Vagina (tissue), 2 donors: ENCODE results near the gene B4GALT6. TPM values are rescaled to one million over a fixed set of nuclear protein-coding genes. Genes with fewer than 3 reads are reported as not detected.

Experiments
- DNase-seq, 2 donors: peaks; one replicate each; pipeline ENCODE4 v3.0.0-alpha.2; 2017; ENCODE audit errors: extremely low spot score in 2 of 2
- H3K27ac ChIP-seq: fragments of 200-600 bp; sonication (generic); one replicate; pipeline ENCODE4 v1.5.1; 2019
- H3K27me3 ChIP-seq: fragments of 200-600 bp; sonication (generic); one replicate; pipeline ENCODE4 v1.5.1; 2019
- H3K36me3 ChIP-seq, 2 donors: fragments of 200-600 bp; sonication (generic); one replicate each; pipeline ENCODE4 v1.5.1; 2017 to 2019
- H3K4me1 ChIP-seq: fragments of 200-600 bp; sonication (generic); one replicate; pipeline ENCODE4 v1.5.1; 2019
- H3K4me3 ChIP-seq, 2 donors: fragments of 200-600 bp; sonication (generic); 1 replicate in 1 of 2; 2 replicates in 1 of 2; pipeline ENCODE4 v1.5.1; 2016 to 2019
- H3K9me3 ChIP-seq: fragments of 200-600 bp; sonication (generic); one replicate; pipeline ENCODE4 v1.5.1; 2019
- CTCF ChIP-seq, 3 experiments: fragments of 450-650 bp in 2 of 3; fragments of 200-600 bp in 1 of 3; sonication (generic) in 1 of 3; IDR thresholded peaks; one replicate each; pipeline ENCODE4 v1.5.1; 2017 to 2019; ENCODE audit warnings: antibody characterized with exemption in 3 of 3, mild to moderate bottlenecking in 2 of 3, moderate library complexity in 2 of 3
- POLR2A ChIP-seq, 2 donors: fragments of 450-650 bp; IDR thresholded peaks; one replicate each; pipeline ENCODE4 v1.6.1; 2017; ENCODE audit warnings: antibody characterized with exemption in 2 of 2, mild to moderate bottlenecking in 2 of 2, moderate library complexity in 2 of 2
- POLR2AphosphoS5 ChIP-seq, 2 donors: sonication (generic); formaldehyde crosslinking; IDR thresholded peaks; one replicate each; pipeline ENCODE4 v1.9.0; 2017; ENCODE audit warnings: antibody characterized with exemption in 2 of 2, mild to moderate bottlenecking in 2 of 2, low read depth in 1 of 2; ENCODE audit not compliant: insufficient read depth in 1 of 2
- intact Hi-C: fragments of 100-400 bp; cut with DNase I; formaldehyde crosslinking; loops from one replicate; pipeline ENCODE4 v1.15.1; 2023
- total RNA-seq: library from RNA; depleted of rRNA; stranded (reverse); fragments of >200 nt; gene quantifications from one replicate; pipeline ENCODE4 v1.2.3, GENCODE V29; 2016

The B4GALT6 gene
- total RNA-seq, 1 donor from 2014 or later: 2.5 TPM

GRCh38 chr18:31656754-31657153 is 27.6 kb downstream of the B4GALT6 start:
- Histone ChIP-seq H3K36me3 (no peaks in the 10 kb centered on the region), H3K27ac (no peak overlapping the region), H3K4me3 (no peak overlapping the region), H3K4me1 (no peaks in the 10 kb centered on the region), H3K27me3 (no peaks in the 10 kb centered on the region), H3K9me3 (no peaks in the 10 kb centered on the region)
- intact Hi-C loops: no loop called here
- no peak for TF ChIP-seq POLR2A (IDR thresholded peaks at IDR 0.05)
- no peak for TF ChIP-seq POLR2AphosphoS5 (IDR thresholded peaks at IDR 0.05; ENCODE audit: insufficient read depth in 1 of 2, low read depth in 1 of 2)
- no peak for TF ChIP-seq CTCF (IDR thresholded peaks at IDR 0.05)
- no peak for DNase-seq

- TF ChIP-seq CTCF (IDR thresholded peaks at IDR 0.05) (no peak), POLR2AphosphoS5 (IDR thresholded peaks at IDR 0.05; ENCODE audit: insufficient read depth in 1 of 2, low read depth in 1 of 2) (no peak), POLR2A (IDR thresholded peaks at IDR 0.05) (no peak)
- Histone ChIP-seq H3K27me3 (no peaks in the 10 kb centered on the region), H3K36me3 (no peaks in the 10 kb centered on the region), H3K4me3 (no peak overlapping the region), H3K27ac (no peak overlapping the region), H3K9me3 (no peaks in the 10 kb centered on the region), H3K4me1 (no peaks in the 10 kb centered on the region)
- DNase-seq: no peak
- intact Hi-C loops: no loop called here
These were observed 29.0 kb downstream of the B4GALT6 start for GRCh38 chr18:31655354-31655753.

- Histone ChIP-seq H3K4me3 (no peak overlapping the region), H3K4me1 (no peaks in the 10 kb centered on the region), H3K27me3 (no peaks in the 10 kb centered on the region), H3K9me3 (no peaks in the 10 kb centered on the region), H3K27ac (no peak overlapping the region), H3K36me3 (no peaks in the 10 kb centered on the region)
- intact Hi-C loops: no loop called here
- DNase-seq: no peak
- no peak for TF ChIP-seq POLR2AphosphoS5 (IDR thresholded peaks at IDR 0.05; ENCODE audit: insufficient read depth in 1 of 2, low read depth in 1 of 2)
- TF ChIP-seq POLR2A (IDR thresholded peaks at IDR 0.05): no peak
- TF ChIP-seq CTCF (IDR thresholded peaks at IDR 0.05): no peak
These were observed 31.5 kb downstream of the B4GALT6 start for GRCh38 chr18:31652877-31653276.

DNA sequence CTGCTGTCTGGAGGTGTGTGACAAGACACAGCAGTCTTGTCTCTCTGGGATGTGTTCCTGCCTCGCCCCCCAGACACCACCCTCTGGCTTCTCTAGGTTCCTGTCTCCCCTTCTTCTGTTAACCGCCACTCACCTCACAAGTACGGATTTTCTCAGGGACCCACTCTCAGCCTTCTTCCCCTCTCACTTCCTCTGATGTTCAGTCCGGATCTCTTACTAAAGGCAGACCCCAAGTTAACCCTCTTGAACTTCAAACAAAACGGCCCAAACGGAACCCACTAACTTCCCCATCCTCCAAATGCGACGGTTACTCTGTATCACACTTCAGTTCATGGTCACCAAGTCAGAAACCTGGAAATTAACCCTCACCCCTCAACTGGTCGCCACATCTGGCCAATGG is 32.0 kb downstream of the B4GALT6 start:
- no peak overlapping the region for H3K27ac ChIP-seq
- intact Hi-C loops: no loop called here
- H3K9me3 ChIP-seq: no peaks in the 10 kb centered on the region
- no peak for TF ChIP-seq POLR2A (IDR thresholded peaks at IDR 0.05)
- no peak for TF ChIP-seq POLR2AphosphoS5 (IDR thresholded peaks at IDR 0.05; ENCODE audit: insufficient read depth in 1 of 2, low read depth in 1 of 2)
- TF ChIP-seq CTCF (IDR thresholded peaks at IDR 0.05): no peak
- H3K27me3 ChIP-seq: no peaks in the 10 kb centered on the region
- H3K36me3 ChIP-seq: no peaks in the 10 kb centered on the region
- no peak for DNase-seq
- no peak overlapping the region for H3K4me3 ChIP-seq
- no peaks in the 10 kb centered on the region for H3K4me1 ChIP-seq

DNA sequence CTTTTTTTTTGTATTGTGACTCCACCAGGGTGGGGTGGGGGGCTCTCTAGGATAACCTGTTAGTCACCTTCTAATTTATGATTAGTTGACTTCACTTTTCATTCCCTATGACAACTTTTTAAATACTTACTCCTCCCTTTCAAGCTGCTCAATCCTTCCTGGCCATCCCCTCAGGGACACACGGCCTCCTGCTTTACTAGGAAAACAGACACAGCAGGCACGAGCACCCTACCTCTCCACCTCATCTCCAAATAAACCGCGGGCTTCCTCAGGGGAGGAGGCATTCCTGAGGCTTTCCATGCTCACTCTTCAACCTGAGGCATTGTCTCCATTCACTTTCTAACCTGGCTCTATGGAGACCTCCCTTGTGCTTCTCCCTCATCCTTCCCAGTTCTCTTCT is 33.0 kb downstream of the B4GALT6 start:
- intact Hi-C loops: no loop called here
- H3K36me3 ChIP-seq: no peaks in the 10 kb centered on the region
- no peaks in the 10 kb centered on the region for H3K9me3 ChIP-seq
- no peak overlapping the region for H3K4me3 ChIP-seq
- H3K27me3 ChIP-seq: no peaks in the 10 kb centered on the region
- H3K27ac ChIP-seq: no peak overlapping the region
- no peak for DNase-seq
- no peaks in the 10 kb centered on the region for H3K4me1 ChIP-seq
- TF ChIP-seq POLR2A (IDR thresholded peaks at IDR 0.05) (no peak), POLR2AphosphoS5 (IDR thresholded peaks at IDR 0.05; ENCODE audit: insufficient read depth in 1 of 2, low read depth in 1 of 2) (no peak), CTCF (IDR thresholded peaks at IDR 0.05) (no peak)
